ENCODE measurements around the gene NME7. TPM values are rescaled to one million over a fixed set of nuclear protein-coding genes. Genes with fewer than 3 reads are reported as not detected.

NME7 gene
- total RNA-seq, 4 donors from 2014 or later = 14.1 to 42.6 (median 25.0) TPM

- Histone ChIP-seq H3K9me3 (no peaks in the 10 kb centered on the region), H3K4me1 (no peaks in the 10 kb centered on the region), H3K36me3 (no peaks in the 10 kb centered on the region), H3K4me3 (no peak overlapping the region), H3K27me3 (no peaks in the 10 kb centered on the region), H3K27ac (peak overlapping the region; percentile 33 to 62)
- TF ChIP-seq CTCF (IDR thresholded peaks at IDR 0.05) (no peak), POLR2A (IDR thresholded peaks at IDR 0.05) (no peak)
- no peak for DNase-seq
- intact Hi-C loops (cut with DNase I; ENCODE audit: low total_unique reads) = no loop called here
Observed at GRCh38 chr1:169245706-169246105, 121.9 kb downstream of the NME7 start.

- peaks cover 0 to 7% of the 10 kb centered on the region in 2 donors for H3K4me1 ChIP-seq
- TF ChIP-seq POLR2A (IDR thresholded peaks at IDR 0.05) (no peak), CTCF (IDR thresholded peaks at IDR 0.05) (no peak)
- no peaks in the 10 kb centered on the region for H3K27me3 ChIP-seq
- H3K9me3 ChIP-seq = no peaks in the 10 kb centered on the region
- H3K27ac ChIP-seq = peak overlapping the region; percentile 56 to 78
- DNase-seq = no peak
- intact Hi-C loops (cut with DNase I; ENCODE audit: low total_unique reads) = no loop called here
- H3K4me3 ChIP-seq = no peak overlapping the region
- H3K36me3 ChIP-seq = no peaks in the 10 kb centered on the region
Observed at GRCh38 chr1:169240449-169241232, 127.0 kb downstream of the NME7 start.

GRCh38 chr1:169236880-169237279 lies 130.7 kb downstream of the NME7 start:
- TF ChIP-seq POLR2A (IDR thresholded peaks at IDR 0.05) (no peak), CTCF (IDR thresholded peaks at IDR 0.05) (no peak)
- Histone ChIP-seq H3K27ac (peak overlapping the region; percentile 26 to 78), H3K27me3 (no peaks in the 10 kb centered on the region), H3K4me3 (no peak overlapping the region), H3K4me1 (peaks cover 0 to 7% of the 10 kb centered on the region in 2 donors), H3K9me3 (no peaks in the 10 kb centered on the region), H3K36me3 (no peaks in the 10 kb centered on the region)
- intact Hi-C loops (cut with DNase I; ENCODE audit: low total_unique reads) = no loop called here
- DNase-seq = no peak

GRCh38 chr1:169236143-169236542 lies 131.5 kb downstream of the NME7 start:
- DNase-seq = no peak
- no peaks in the 10 kb centered on the region for H3K27me3 ChIP-seq
- H3K27ac ChIP-seq = peak overlapping the region; percentile 26 to 78
- H3K4me1 ChIP-seq = peaks cover 0 to 7% of the 10 kb centered on the region in 2 donors
- H3K9me3 ChIP-seq = no peaks in the 10 kb centered on the region
- no peaks in the 10 kb centered on the region for H3K36me3 ChIP-seq
- intact Hi-C loops (cut with DNase I; ENCODE audit: low total_unique reads) = no loop called here
- no peak overlapping the region for H3K4me3 ChIP-seq
- TF ChIP-seq POLR2A (IDR thresholded peaks at IDR 0.05) (no peak), CTCF (IDR thresholded peaks at IDR 0.05) (no peak)

GRCh38 chr1:169235568-169235967 lies 132.0 kb downstream of the NME7 start:
- Histone ChIP-seq H3K36me3 (no peaks in the 10 kb centered on the region), H3K27ac (peak overlapping the region; percentile 26 to 78), H3K9me3 (no peaks in the 10 kb centered on the region), H3K4me3 (no peak overlapping the region), H3K27me3 (no peaks in the 10 kb centered on the region), H3K4me1 (peaks cover 0 to 7% of the 10 kb centered on the region in 2 donors)
- intact Hi-C loops (cut with DNase I; ENCODE audit: low total_unique reads) = no loop called here
- no peak for DNase-seq
- TF ChIP-seq POLR2A (IDR thresholded peaks at IDR 0.05) (no peak), CTCF (IDR thresholded peaks at IDR 0.05) (no peak)
